ENCODE results near the gene CCL5. TPM values are rescaled to one million over a fixed set of nuclear protein-coding genes. Genes with fewer than 3 reads are reported as not detected.
A peak's percentile ranks its signal among the peaks of the same experiment; 100 is the strongest.

Gene CCL5
- total RNA-seq, 2 experiments from 2014 or later, result 482 to 491 TPM

DNA sequence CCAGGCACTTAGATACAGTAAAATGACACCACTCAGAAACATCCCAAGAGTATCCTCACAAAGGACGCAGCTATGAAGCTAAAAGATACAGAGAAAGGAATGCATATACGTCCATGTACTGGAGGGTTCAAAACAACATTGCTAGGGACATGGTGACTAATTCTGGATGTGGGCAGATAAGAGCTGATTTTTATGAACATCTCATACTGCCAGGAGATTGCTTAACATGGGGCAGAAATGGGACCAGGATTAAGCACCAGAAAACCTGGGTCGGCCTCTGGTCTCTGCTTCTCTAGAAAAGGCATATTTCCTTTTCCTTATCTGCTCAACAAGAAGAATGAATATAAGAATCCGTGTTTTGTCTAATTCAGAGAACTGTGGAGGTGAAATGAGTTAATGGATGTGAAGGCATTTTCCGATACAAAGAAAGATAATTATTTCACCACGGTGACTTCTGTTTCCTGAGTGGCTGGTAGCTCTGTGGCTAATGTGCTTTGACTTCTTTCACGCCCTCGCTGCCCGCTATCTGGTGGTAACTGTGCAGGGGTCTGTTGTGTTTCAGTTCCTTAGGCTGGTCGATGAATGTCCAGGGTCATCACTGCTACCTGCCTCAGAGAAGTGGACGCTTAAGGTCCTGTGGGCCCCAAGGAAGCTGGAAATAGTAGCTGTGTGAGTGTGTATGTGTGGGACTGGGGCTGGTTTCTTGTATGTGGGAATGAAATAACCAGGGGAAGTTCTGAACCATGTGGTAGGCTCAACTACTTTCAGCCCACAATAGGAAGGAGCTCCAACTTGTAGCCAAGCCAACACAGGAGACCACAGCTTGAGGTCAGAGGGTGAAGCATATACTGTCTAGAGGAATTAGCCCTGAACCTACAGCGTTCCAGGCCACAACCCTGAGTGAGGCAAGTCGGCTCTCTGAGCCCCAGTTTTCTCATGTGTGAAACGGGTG is 15.8 kb upstream of the CCL5 start:
- peak overlapping the region; percentile 52 for H3K4me3 Mint-ChIP-seq
- no peaks in the 10 kb centered on the region for H3K27me3 Mint-ChIP-seq
- H3K4me1 Mint-ChIP-seq, result peaks cover 86% of the 10 kb centered on the region
- ChIA-PET CTCF (interaction anchor here (0.9 to 1.7 kb wide), 6 partner anchors 10 to 87 kb away, joined by 3 to 7 read pairs (median 4); partner anchors contain the start of gene CCL5), POLR2A (interaction anchor here (0.9 to 9.6 kb wide), 6 partner anchors 10 to 650 kb away, joined by 3 to 228 read pairs (median 4); partner anchors contain the start of genes CCL5 and RDM1)
- H3K9me3 Mint-ChIP-seq, result no peaks in the 10 kb centered on the region
- peak overlapping the region; percentile 98 for H3K27ac Mint-ChIP-seq
- H3K36me3 Mint-ChIP-seq (ENCODE audit: low read depth), result peaks cover 8% of the 10 kb centered on the region
- DNase-seq, result peak; percentile 77

DNA sequence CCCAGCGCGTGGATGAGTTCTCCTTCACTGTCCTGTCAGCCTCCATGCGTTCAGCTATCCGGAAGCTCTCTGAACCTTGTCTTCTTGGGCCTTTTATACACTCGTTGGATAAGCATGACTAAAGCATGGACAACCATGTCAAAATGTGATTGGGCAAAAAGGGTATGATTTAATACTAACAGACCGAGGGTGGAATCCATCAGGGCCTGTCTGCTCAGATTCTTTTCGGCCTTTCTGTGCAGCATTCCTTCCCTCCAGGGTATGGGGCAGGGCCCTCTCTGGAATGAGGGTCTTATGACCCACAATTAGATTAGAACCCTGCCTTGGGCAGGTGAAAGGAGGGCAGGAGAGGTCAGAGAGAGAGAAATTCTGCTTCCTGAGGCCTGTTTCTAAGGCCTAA is 14.0 kb upstream of the CCL5 start:
- no peak overlapping the region for H3K27ac Mint-ChIP-seq
- ChIA-PET CTCF (interaction anchor here (0.7 kb wide), 2 partner anchors 86 to 582 kb away, joined by 3 read pairs; no protein-coding TSS in a partner anchor), POLR2A (interaction anchor here (0.8 to 9.6 kb wide), 4 partner anchors 12 to 85 kb away, joined by 3 to 228 read pairs (median 4); partner anchors contain the start of genes CCL5 and TAF15)
- H3K9me3 Mint-ChIP-seq, result no peaks in the 10 kb centered on the region
- H3K4me1 Mint-ChIP-seq, result peaks cover 86% of the 10 kb centered on the region
- H3K27me3 Mint-ChIP-seq, result no peaks in the 10 kb centered on the region
- no peak for DNase-seq
- peaks cover 4% of the 10 kb centered on the region for H3K36me3 Mint-ChIP-seq (ENCODE audit: low read depth)
- no peak overlapping the region for H3K4me3 Mint-ChIP-seq

DNA sequence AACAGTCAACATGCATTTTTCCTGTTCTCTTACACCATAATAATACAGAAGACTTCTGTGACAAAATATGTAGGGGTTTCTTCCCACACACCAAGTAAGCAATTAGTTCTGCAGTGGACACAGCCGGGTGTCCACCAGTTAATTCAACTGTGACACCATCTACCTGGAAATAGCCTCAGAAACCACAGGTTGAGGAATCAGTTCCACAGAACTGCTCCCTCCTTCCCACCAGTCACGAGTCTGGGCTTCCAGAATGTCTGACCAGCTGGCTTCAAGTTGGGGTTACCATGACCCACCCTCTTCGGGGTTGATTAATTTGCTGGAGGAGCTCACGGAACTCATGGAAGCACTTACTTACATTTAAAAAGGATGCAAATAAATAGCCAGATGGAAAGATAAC is 13.6 kb upstream of the CCL5 start:
- ChIA-PET CTCF (no interaction called here), POLR2A (interaction anchor here (0.8 to 9.6 kb wide), 4 partner anchors 12 to 85 kb away, joined by 3 to 228 read pairs (median 4); partner anchors contain the start of genes CCL5 and TAF15)
- Mint-ChIP-seq H3K4me3 (no peak overlapping the region), H3K4me1 (peaks cover 86% of the 10 kb centered on the region), H3K9me3 (no peaks in the 10 kb centered on the region), H3K36me3 (ENCODE audit: low read depth) (peaks cover 7% of the 10 kb centered on the region), H3K27me3 (no peaks in the 10 kb centered on the region), H3K27ac (no peak overlapping the region)
- no peak for DNase-seq

DNA sequence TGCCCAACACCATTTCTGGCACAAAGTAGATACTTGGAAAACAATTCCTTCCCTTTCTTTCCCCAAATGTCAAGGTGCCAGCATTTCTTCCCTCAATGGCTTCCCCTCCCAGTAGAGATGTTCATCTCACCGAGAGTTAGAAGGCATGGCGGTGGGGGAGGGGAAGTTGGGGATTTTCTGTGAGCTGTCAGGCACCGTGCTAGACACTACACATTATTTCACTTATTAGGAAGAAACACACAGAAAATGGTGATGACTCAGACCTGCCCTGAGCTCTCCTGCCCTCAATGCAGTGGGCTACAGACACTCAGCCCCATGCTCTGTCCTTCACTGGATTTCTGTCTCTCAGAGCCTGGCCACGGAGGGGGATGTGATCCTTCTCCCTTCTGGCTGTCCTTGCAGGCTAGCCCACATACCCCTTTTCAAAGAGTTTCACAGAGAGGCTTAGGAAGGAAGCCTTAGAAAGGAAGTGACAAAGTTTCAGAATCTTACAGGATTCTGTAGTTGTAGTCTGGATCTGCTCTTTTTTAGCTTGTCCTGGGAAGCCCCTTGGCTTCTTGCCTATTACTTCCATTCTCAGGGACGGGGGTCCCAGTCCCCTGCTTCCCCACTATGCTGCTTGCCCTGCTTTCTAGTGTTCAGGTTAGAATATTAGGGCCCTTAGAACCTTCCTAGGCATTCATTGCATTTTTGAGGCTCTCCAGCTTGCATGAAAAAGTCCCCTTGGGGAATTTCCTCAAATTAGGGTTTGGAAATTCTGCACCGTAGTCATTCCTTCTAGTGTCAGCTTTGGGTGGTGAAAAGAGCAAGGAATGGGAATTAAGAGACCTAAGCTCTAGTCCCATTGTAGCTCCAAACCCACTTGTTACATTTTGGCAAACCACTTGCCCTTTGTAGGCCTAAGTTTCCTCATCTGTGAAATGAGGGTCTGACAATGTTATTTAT is 12.2 kb upstream of the CCL5 start:
- no peaks in the 10 kb centered on the region for H3K27me3 Mint-ChIP-seq
- ChIA-PET CTCF (interaction anchor here (0.8 to 1.0 kb wide), 3 partner anchors 12 to 38 kb away, joined by 3 read pairs; partner anchors contain the start of gene CCL5), POLR2A (interaction anchor here (1.0 to 9.6 kb wide), 4 partner anchors 8 to 84 kb away, joined by 3 to 228 read pairs (median 20); partner anchors contain the start of genes CCL5, RDM1 and TAF15)
- peak; percentile 62 for DNase-seq
- peak overlapping the region; percentile 76 for H3K27ac Mint-ChIP-seq
- peaks cover 80% of the 10 kb centered on the region for H3K4me1 Mint-ChIP-seq
- H3K4me3 Mint-ChIP-seq, result no peak overlapping the region
- H3K9me3 Mint-ChIP-seq, result no peaks in the 10 kb centered on the region
- peaks cover 13% of the 10 kb centered on the region for H3K36me3 Mint-ChIP-seq (ENCODE audit: low read depth)

DNA sequence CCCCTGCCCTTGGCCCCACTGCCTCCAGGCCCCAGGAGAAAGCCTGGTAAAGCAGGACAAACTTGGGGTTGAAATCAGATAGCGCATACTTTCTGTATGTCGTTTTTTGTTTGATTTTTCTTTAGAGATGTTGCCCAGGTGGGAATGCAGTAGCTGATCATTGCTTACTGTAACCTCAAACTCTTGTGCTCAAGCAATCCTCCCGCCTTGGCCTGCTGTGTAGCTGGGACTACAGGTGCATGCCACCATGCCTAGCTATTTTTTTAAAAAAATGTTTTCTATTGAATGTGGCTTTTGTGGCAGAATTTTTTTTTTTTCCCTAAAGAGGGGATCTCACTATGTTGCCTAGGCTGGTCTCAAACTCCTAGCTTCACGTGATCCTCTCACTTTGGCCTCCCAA is 11.1 kb upstream of the CCL5 start:
- no peak for DNase-seq
- H3K36me3 Mint-ChIP-seq (ENCODE audit: low read depth), result peaks cover 16% of the 10 kb centered on the region
- H3K4me3 Mint-ChIP-seq, result no peak overlapping the region
- peak overlapping the region; percentile 76 for H3K27ac Mint-ChIP-seq
- CTCF ChIA-PET, result interaction anchor here (2.5 kb wide), 1 partner anchor 12 kb away, joined by 10 read pairs; the partner anchor contains the start of gene CCL5
- POLR2A ChIA-PET, result interaction anchor here (0.9 to 9.6 kb wide), 6 partner anchors 9 to 83 kb away, joined by 3 to 228 read pairs (median 6); partner anchors contain the start of genes CCL5, RDM1 and TAF15
- no peaks in the 10 kb centered on the region for H3K27me3 Mint-ChIP-seq
- peaks cover 77% of the 10 kb centered on the region for H3K4me1 Mint-ChIP-seq
- no peaks in the 10 kb centered on the region for H3K9me3 Mint-ChIP-seq

DNA sequence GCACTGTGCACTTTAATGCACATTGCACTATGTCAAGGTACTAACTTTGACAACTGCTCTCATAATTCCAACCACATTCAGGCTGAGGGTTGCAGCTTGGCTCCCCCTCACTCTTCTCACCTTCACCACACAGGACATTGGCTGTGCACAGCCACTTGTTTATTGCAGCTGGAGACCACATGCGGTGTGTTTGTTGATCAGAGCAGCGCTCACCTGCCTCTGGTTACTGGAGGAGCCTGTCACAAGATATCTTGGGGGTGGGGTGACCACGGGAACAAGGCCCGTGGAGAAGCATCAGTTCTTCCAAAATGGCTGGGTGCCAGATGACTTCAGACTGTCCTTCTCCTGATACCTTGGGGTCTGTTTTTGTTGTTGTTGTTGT is 10.6 kb upstream of the CCL5 start:
- H3K9me3 Mint-ChIP-seq, result no peaks in the 10 kb centered on the region
- H3K4me1 Mint-ChIP-seq, result peaks cover 72% of the 10 kb centered on the region
- H3K4me3 Mint-ChIP-seq, result no peak overlapping the region
- peak overlapping the region; percentile 76 for H3K27ac Mint-ChIP-seq
- peaks cover 16% of the 10 kb centered on the region for H3K36me3 Mint-ChIP-seq (ENCODE audit: low read depth)
- no peaks in the 10 kb centered on the region for H3K27me3 Mint-ChIP-seq
- ChIA-PET CTCF (interaction anchor here (2.5 kb wide), 1 partner anchor 11 kb away, joined by 10 read pairs; the partner anchor contains the start of gene CCL5), POLR2A (interaction anchor here (0.8 to 9.6 kb wide), 7 partner anchors 9 to 82 kb away, joined by 3 to 228 read pairs (median 5); partner anchors contain the start of genes CCL5, RDM1 and TAF15)
- DNase-seq, result peak; percentile 86

DNA sequence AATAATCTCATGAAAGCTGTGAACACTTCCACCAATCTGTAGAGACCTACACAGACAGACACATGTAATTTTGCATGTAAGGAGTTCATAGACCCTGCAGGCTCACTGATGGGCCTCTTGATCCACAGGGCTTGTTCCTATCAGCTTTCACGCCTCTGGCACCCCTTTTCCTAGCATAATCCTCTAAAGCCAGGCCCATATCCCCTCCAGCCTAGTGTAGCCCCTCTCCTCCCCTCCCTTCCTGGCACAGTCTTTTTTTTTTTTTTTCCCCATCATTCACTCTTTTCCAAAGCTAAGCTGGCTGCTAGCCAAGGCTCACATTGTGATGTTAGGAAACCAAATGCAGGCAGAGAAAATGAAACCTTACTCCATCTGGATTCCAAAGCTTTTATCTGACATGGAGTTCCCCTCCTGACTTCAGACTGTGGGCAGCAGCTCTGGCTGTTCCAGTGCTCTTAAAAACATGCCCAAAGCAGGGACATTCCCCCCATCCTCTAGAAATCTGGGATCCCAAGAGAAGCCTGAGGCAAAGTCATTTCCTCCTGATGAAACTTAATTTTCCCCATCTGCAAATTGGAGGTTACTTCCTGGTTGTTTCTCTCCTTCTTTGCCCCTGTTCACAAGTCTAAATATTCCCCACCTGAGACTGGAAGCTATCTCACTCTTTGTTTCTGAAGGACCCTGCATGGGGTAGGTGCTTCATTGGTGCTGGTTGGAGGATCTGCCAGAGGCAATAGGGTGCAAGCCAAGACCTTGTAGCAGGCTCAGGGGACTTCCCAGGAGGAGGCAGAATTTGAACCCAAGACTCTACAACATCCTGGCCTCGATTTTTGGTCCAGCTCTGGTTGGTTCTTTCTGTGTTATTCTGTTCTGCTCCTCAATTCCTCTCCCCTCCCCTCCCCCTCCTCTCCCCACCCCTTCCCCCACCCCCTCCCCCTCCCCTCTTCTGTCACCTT is 9.9 kb upstream of the CCL5 start:
- H3K27ac Mint-ChIP-seq, result peak overlapping the region; percentile 86
- H3K4me3 Mint-ChIP-seq, result peak overlapping the region; percentile 22
- H3K4me1 Mint-ChIP-seq, result peaks cover 69% of the 10 kb centered on the region
- CTCF ChIA-PET, result interaction anchor here (0.7 to 2.5 kb wide), 3 partner anchors 10 to 42 kb away, joined by 3 to 10 read pairs (median 5); partner anchors contain the start of gene CCL5
- peaks cover 20% of the 10 kb centered on the region for H3K36me3 Mint-ChIP-seq (ENCODE audit: low read depth)
- H3K27me3 Mint-ChIP-seq, result no peaks in the 10 kb centered on the region
- DNase-seq, result no peak
- POLR2A ChIA-PET, result interaction anchor here (0.8 to 9.6 kb wide), 11 partner anchors 10 to 82 kb away, joined by 3 to 228 read pairs (median 5); partner anchors contain the start of genes CCL5, RDM1 and TAF15
- no peaks in the 10 kb centered on the region for H3K9me3 Mint-ChIP-seq

DNA sequence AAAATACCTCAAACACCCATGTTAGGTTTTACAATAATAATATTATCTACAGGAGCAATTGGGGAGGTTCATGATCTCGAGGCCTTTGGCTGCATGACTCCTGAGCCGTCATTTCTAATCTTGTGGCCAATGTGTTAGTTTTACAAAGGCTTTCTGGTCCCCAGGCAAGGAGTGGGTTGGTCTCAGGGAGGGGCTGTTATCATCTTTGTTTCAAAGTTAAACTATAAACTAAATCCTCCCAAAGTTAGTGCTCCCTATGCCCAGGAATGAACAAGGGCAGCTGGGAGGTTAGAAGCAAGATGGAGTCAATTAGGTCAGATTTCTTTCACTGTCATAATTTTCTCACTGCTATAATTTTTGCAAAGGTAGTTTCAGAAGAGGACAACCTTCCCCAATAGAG is 9.1 kb upstream of the CCL5 start:
- H3K9me3 Mint-ChIP-seq, result no peaks in the 10 kb centered on the region
- POLR2A ChIA-PET, result interaction anchor here (1.0 to 9.6 kb wide), 6 partner anchors 11 to 41 kb away, joined by 3 to 228 read pairs (median 8); partner anchors contain the start of genes CCL5 and RDM1
- peaks cover 23% of the 10 kb centered on the region for H3K36me3 Mint-ChIP-seq (ENCODE audit: low read depth)
- H3K4me3 Mint-ChIP-seq, result no peak overlapping the region
- H3K4me1 Mint-ChIP-seq, result peaks cover 65% of the 10 kb centered on the region
- DNase-seq, result peak; percentile 40
- CTCF ChIA-PET, result interaction anchor here (0.7 to 2.5 kb wide), 3 partner anchors 10 to 43 kb away, joined by 3 to 10 read pairs (median 5); partner anchors contain the start of gene CCL5
- H3K27ac Mint-ChIP-seq, result peak overlapping the region; percentile 86
- no peaks in the 10 kb centered on the region for H3K27me3 Mint-ChIP-seq

DNA sequence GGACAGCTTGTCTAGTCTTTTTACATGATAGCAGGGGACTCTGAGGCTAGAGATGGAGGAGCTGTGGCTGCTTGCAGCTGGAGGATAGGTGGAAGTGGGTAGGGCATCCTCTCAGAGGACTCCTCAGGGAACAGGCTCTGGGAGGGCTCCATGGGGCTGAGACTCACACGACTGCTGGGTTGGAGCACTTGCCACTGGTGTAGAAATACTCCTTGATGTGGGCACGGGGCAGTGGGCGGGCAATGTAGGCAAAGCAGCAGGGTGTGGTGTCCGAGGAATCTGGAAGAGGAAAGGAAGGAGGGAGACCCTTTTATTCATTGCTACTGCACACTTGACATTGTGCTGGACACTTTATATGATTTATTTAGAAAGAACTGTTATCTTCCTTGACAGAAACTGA is 1.8 kb downstream of the CCL5 start:
- CTCF ChIA-PET, result interaction anchor here (1.2 to 2.5 kb wide), 4 partner anchors 12 to 70 kb away, joined by 3 to 10 read pairs (median 4); no protein-coding TSS in a partner anchor
- H3K27me3 Mint-ChIP-seq, result no peaks in the 10 kb centered on the region
- H3K36me3 Mint-ChIP-seq (ENCODE audit: low read depth), result peaks cover 59% of the 10 kb centered on the region
- H3K4me1 Mint-ChIP-seq, result peaks cover 68% of the 10 kb centered on the region
- H3K4me3 Mint-ChIP-seq, result peak overlapping the region; percentile 94
- peak overlapping the region; percentile 95 for H3K27ac Mint-ChIP-seq
- POLR2A ChIA-PET, result interaction anchor here (1.4 to 9.4 kb wide), 7 partner anchors 9 to 68 kb away, joined by 4 to 228 read pairs (median 28); partner anchors contain the start of genes HEATR9, RDM1 and TAF15
- DNase-seq, result peak; percentile 28
- no peaks in the 10 kb centered on the region for H3K9me3 Mint-ChIP-seq

DNA sequence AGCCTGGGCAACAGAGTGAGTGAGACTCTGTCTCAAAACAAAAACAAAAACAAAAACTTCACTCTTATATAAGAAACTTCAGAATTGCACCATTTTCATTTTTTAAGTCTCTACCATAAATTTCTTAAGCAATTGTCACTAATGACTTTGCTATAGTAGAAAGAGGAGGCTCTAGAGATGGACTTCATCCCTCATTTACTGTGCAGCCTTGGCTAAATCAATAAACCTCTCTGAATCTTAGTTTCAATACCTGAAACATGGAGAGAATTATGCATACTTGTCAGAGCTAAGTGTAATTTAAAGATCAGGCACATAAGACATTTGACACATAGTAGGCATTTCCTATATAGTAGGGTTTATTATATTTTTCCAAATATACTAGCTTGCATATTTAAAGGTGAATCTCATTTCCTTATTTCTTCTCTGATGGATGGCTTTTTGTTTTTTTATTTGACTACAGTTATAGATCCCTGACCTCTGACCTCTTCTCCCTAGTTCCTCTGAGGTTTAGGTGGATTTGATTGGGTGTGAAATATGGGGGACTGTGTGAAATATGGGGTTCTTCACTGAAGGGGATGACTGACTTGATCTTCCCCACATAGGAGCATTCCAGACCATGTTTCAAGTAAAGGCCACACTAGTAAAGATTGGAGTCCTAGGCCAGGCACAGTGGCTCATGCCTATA is 2.7 kb downstream of the CCL5 start:
- no peaks in the 10 kb centered on the region for H3K9me3 Mint-ChIP-seq
- no peaks in the 10 kb centered on the region for H3K27me3 Mint-ChIP-seq
- DNase-seq, result no peak
- POLR2A ChIA-PET, result interaction anchor here (0.7 to 9.4 kb wide), 8 partner anchors 11 to 67 kb away, joined by 3 to 228 read pairs (median 18); partner anchors contain the start of genes RDM1 and TAF15
- CTCF ChIA-PET, result interaction anchor here (1.7 to 1.8 kb wide), 2 partner anchors 18 to 195 kb away, joined by 5 read pairs; no protein-coding TSS in a partner anchor
- peaks cover 63% of the 10 kb centered on the region for H3K36me3 Mint-ChIP-seq (ENCODE audit: low read depth)
- peak overlapping the region; percentile 94 for H3K4me3 Mint-ChIP-seq
- H3K27ac Mint-ChIP-seq, result peak overlapping the region; percentile 64
- peaks cover 73% of the 10 kb centered on the region for H3K4me1 Mint-ChIP-seq

Data from activated CD4-positive, alpha-beta memory T cell treated with anti-CD3 and anti-CD28 coated beads, Interleukin-2, amount 10 ng/mL, durations not matched to agents 7 days and 5 days (primary cell).